ENCODE data around the gene UNC5B.

UNC5B gene

DNA sequence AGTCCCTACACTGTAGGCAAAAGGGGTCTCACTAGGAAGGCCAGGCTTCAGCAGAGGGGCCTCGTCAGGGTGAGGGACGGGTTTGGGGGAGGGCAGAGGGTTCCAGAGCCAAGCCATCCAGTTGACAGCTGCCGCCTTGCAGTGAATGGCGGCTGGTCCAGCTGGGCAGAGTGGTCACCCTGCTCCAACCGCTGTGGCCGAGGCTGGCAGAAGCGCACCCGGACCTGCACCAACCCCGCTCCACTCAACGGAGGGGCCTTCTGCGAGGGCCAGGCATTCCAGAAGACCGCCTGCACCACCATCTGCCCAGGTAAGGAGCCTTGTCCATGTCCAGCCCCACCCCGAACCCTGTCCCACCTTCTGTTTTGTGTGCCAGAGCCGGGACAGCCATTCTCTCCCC is 75.1 kb downstream of the UNC5B start:
- DNase-seq, result no peak
- Mint-ChIP-seq H3K27ac (no peak overlapping the region), H3K27me3 (ENCODE audit: low read depth, poor library complexity) (peaks cover 2% of the 10 kb centered on the region), H3K4me1 (peaks cover 17% of the 10 kb centered on the region), H3K9me3 (no peaks in the 10 kb centered on the region), H3K4me3 (no peak overlapping the region), H3K36me3 (ENCODE audit: low read depth) (peaks cover 48% of the 10 kb centered on the region)
- TF ChIP-seq, protein P1, sequence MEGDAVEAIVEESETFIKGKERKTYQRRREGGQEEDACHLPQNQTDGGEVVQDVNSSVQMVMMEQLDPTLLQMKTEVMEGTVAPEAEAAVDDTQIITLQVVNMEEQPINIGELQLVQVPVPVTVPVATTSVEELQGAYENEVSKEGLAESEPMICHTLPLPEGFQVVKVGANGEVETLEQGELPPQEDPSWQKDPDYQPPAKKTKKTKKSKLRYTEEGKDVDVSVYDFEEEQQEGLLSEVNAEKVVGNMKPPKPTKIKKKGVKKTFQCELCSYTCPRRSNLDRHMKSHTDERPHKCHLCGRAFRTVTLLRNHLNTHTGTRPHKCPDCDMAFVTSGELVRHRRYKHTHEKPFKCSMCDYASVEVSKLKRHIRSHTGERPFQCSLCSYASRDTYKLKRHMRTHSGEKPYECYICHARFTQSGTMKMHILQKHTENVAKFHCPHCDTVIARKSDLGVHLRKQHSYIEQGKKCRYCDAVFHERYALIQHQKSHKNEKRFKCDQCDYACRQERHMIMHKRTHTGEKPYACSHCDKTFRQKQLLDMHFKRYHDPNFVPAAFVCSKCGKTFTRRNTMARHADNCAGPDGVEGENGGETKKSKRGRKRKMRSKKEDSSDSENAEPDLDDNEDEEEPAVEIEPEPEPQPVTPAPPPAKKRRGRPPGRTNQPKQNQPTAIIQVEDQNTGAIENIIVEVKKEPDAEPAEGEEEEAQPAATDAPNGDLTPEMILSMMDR (IDR thresholded peaks at IDR 0.05), result no peak

DNA sequence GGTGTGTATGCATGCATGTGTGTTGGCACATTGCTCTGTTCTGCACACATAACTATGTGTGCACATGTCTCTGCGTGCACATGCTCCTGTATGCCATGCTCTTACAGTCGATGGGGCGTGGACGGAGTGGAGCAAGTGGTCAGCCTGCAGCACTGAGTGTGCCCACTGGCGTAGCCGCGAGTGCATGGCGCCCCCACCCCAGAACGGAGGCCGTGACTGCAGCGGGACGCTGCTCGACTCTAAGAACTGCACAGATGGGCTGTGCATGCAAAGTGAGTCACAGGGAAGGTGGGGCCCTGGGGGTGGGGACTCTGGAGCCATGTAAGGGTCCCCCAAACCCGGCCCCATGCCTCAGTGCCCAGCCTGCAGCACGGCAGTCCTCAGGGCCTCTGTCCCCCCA is 76.1 kb downstream of the UNC5B start:
- no peak overlapping the region for H3K4me3 Mint-ChIP-seq
- no peak for DNase-seq
- TF ChIP-seq, protein P1 (IDR thresholded peaks at IDR 0.05), result no peak
- peaks cover 53% of the 10 kb centered on the region for H3K36me3 Mint-ChIP-seq (ENCODE audit: low read depth)
- H3K4me1 Mint-ChIP-seq, result peaks cover 10% of the 10 kb centered on the region
- no peaks in the 10 kb centered on the region for H3K9me3 Mint-ChIP-seq
- no peak overlapping the region for H3K27ac Mint-ChIP-seq
- peaks cover 2% of the 10 kb centered on the region for H3K27me3 Mint-ChIP-seq (ENCODE audit: low read depth, poor library complexity)

DNA sequence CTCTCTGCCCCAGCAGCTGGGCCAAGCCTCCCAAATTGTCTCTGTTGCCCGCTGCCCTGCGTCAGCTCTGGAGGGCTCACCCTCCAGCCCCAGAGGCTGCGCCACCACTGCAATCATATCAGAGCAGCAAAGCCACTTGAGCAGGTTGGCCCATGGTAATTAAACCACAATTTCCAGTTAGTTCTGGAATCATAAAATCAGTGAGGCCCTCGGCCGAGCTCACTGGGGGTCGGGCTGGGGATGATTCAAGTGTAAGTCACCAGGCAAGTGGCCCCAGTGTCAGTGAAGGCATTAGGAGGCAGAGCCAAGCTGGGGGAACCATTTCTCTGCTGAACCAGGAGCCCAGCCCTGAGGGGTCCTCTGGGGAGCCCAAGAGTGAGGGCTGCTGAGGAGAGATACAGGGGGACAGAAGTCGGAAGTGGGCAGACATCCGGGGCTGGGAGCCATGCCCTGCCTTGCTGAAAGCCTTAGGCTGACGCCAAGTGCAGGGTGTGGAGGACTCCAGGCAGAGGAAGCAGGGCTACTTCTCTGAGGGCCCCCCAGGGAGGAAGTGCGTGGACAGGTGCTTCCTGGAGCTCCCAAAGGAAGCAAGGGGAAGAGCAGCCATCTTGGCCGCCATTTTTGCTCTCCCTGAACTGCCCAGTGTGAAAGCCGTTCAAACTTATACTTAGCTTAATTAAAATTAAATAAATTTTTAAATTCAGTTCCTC is 77.2 kb downstream of the UNC5B start:
- Mint-ChIP-seq H3K27ac (no peak overlapping the region), H3K4me1 (no peaks in the 10 kb centered on the region), H3K9me3 (no peaks in the 10 kb centered on the region), H3K36me3 (ENCODE audit: low read depth) (peaks cover 60% of the 10 kb centered on the region), H3K27me3 (ENCODE audit: low read depth, poor library complexity) (peaks cover 2% of the 10 kb centered on the region), H3K4me3 (no peak overlapping the region)
- TF ChIP-seq, protein P1 (IDR thresholded peaks at IDR 0.05), result no peak
- no peak for DNase-seq

DNA sequence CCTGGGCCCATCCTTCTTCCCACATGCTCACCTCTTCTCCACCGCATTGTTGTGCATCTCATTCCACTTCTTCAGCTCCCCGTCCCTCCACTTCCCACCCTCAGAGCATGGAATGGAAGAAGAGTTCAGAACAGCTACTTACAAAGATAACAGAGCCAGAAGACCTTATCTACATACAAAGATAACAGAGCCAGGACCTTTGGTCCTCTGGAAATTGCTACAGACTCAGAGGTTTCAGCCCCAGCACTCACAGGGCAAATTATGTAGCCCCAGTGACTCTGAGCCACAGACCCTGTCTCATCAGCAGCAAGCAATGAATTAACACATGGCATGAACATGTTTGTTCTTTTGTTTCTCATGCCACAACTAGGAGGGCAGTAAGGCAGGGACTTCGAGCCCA is 78.0 kb downstream of the UNC5B start:
- H3K27me3 Mint-ChIP-seq (ENCODE audit: low read depth, poor library complexity), result peaks cover 2% of the 10 kb centered on the region
- H3K27ac Mint-ChIP-seq, result no peak overlapping the region
- DNase-seq, result no peak
- TF ChIP-seq, protein P1 (IDR thresholded peaks at IDR 0.05), result no peak
- no peak overlapping the region for H3K4me3 Mint-ChIP-seq
- H3K9me3 Mint-ChIP-seq, result no peaks in the 10 kb centered on the region
- no peaks in the 10 kb centered on the region for H3K4me1 Mint-ChIP-seq
- H3K36me3 Mint-ChIP-seq (ENCODE audit: low read depth), result peaks cover 63% of the 10 kb centered on the region

DNA sequence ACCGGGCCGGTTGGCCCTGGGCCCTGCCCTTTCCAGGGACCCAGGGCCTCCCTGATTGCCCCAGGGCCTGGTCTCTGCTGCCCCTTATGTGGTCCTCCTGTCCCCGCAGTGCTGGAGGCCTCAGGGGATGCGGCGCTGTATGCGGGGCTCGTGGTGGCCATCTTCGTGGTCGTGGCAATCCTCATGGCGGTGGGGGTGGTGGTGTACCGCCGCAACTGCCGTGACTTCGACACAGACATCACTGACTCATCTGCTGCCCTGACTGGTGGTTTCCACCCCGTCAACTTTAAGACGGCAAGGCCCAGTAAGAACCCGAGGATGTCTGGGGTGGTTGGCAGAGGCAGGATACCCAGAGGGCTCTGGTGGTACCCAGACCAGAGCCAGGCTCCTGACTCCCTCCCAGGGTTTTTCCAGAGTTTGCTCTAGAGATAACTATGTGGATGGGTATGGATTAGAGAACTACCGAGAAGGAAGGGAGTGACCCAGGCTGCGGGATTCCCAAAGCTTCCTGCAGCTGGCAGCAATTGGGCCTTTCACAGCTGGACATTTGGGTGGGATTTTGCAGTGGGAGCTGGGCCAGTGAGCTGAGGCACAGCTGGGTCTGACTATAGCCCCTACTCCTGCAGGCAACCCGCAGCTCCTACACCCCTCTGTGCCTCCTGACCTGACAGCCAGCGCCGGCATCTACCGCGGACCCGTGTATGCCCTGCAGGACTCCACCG is 78.6 kb downstream of the UNC5B start:
- no peak for DNase-seq
- Mint-ChIP-seq H3K36me3 (ENCODE audit: low read depth) (peaks cover 67% of the 10 kb centered on the region), H3K27ac (no peak overlapping the region), H3K4me1 (no peaks in the 10 kb centered on the region), H3K9me3 (no peaks in the 10 kb centered on the region), H3K4me3 (no peak overlapping the region), H3K27me3 (ENCODE audit: low read depth, poor library complexity) (peaks cover 2% of the 10 kb centered on the region)
- TF ChIP-seq, protein P1 (IDR thresholded peaks at IDR 0.05), result no peak

DNA sequence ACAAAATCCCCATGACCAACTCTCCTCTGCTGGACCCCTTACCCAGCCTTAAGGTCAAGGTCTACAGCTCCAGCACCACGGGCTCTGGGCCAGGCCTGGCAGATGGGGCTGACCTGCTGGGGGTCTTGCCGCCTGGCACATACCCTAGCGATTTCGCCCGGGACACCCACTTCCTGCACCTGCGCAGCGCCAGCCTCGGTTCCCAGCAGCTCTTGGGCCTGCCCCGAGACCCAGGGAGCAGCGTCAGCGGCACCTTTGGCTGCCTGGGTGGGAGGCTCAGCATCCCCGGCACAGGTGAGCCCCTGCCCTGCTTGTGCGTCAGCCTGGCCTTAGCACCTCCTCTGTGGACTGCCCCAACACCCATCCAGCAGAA is 79.1 kb downstream of the UNC5B start:
- Mint-ChIP-seq H3K36me3 (ENCODE audit: low read depth) (peaks cover 67% of the 10 kb centered on the region), H3K4me3 (no peak overlapping the region), H3K9me3 (no peaks in the 10 kb centered on the region), H3K27me3 (ENCODE audit: low read depth, poor library complexity) (peaks cover 2% of the 10 kb centered on the region), H3K4me1 (no peaks in the 10 kb centered on the region), H3K27ac (no peak overlapping the region)
- DNase-seq, result no peak
- TF ChIP-seq, protein P1 (IDR thresholded peaks at IDR 0.05), result no peak

Measured in nephron progenitor cell (in vitro differentiated cells).